ENCODE measurements around the gene TSR3.

TSR3 gene

DNA sequence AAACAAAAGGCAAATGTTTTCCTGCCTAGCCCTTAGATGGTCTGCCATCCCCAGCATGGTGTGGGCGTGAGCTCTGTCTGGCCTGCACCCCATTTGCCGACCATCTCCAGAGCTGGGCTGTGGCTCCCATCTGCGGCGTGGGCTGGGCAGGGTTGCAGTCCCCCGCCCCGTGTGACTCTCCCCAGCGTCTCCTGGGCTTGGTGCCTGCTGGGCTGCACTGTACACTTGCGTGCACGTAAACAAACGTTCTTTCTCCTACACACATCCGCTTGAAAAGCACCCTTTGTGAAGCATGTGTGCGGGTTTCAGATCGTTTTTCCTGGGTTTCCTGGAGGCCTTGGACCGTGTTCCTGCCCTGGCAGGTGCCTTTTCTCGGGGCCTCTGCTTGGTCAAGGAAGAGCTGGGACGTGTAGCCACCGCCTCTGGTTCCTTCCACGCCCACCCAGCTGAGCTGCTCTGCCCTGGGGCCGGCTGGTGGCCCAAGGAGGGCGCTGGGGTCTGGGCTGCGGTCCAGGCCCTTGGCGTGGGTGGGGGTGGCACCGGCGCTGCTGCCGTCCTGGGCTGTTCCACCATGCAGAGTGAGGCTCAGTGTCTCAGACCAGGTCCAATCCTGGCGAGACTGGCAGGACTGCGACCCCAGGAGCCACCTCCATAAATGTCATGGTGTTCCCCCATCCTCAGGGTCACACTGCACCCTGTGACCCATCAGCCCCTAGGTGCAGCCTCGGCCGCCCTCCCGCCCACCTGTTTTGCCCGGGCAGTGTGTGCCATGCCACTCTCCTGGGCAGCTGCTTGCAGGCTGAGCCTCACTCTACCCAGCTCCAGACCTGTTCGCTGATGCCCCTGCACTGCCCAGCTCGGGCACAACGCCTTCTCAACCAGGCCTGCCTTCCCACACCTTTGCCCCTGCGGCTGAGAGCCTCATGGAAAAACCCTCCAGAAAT, 28.1 kb downstream of the TSR3 start:
- no peaks in the 10 kb centered on the region for H3K79me2 ChIP-seq (ENCODE audit: insufficient read depth, low read length)
- H3F3A ChIP-seq (ENCODE audit: low read depth) = no peaks in the 10 kb centered on the region

DNA sequence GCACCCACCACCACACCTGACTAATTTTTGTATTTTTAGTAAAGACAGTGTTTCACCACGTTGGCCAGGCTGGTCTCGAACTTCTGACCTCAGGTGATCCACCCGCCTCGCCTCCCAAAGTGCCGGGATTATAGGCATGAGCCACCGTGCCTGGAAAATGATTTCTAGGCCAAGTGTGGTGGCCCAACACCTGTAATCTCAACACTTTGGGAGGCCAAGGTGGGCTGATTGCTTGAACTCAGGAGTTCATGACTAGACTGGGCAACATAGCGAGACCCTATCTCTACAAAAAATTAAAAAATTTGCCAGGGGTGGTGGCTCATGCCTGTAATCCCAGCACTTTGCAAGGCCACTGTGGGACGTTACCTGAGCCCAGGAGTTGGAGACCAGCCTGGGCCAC, 29.3 kb downstream of the TSR3 start:
- H3K4me3 ChIP-seq (ENCODE audit: low read length, poor library complexity, severe bottlenecking) = no peak overlapping the region
- TF ChIP-seq, protein P1, sequence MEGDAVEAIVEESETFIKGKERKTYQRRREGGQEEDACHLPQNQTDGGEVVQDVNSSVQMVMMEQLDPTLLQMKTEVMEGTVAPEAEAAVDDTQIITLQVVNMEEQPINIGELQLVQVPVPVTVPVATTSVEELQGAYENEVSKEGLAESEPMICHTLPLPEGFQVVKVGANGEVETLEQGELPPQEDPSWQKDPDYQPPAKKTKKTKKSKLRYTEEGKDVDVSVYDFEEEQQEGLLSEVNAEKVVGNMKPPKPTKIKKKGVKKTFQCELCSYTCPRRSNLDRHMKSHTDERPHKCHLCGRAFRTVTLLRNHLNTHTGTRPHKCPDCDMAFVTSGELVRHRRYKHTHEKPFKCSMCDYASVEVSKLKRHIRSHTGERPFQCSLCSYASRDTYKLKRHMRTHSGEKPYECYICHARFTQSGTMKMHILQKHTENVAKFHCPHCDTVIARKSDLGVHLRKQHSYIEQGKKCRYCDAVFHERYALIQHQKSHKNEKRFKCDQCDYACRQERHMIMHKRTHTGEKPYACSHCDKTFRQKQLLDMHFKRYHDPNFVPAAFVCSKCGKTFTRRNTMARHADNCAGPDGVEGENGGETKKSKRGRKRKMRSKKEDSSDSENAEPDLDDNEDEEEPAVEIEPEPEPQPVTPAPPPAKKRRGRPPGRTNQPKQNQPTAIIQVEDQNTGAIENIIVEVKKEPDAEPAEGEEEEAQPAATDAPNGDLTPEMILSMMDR (conservative IDR thresholded peaks at IDR 0.05; ENCODE audit: low read length) = no peak
- no peak for TF ChIP-seq EZH2phosphoT487 (IDR thresholded peaks at IDR 0.05; ENCODE audit: borderline replicate concordance)
- no peaks in the 10 kb centered on the region for H3K9me2 ChIP-seq (replicated peaks; ENCODE audit: low read depth, low read length)
- H3F3A ChIP-seq (ENCODE audit: low read depth) = no peaks in the 10 kb centered on the region
- no peaks in the 10 kb centered on the region for H3K79me2 ChIP-seq (ENCODE audit: insufficient read depth, low read length)
- H3K4me1 ChIP-seq (ENCODE audit: insufficient read depth, low read length, poor library complexity, severe bottlenecking) = no peaks in the 10 kb centered on the region
- peaks cover 23% of the 10 kb centered on the region; the same call in 1 of the 2 replicates for H3K36me3 ChIP-seq (ENCODE audit: insufficient read depth, low read length)
- H3K4me2 ChIP-seq (ENCODE audit: low read depth, low read length, poor library complexity, severe bottlenecking) = no peak overlapping the region
- no peaks in the 10 kb centered on the region for H4K20me1 ChIP-seq (ENCODE audit: insufficient read depth, low read length, poor library complexity, severe bottlenecking)
- no peaks in the 10 kb centered on the region for H3K9me3 ChIP-seq (ENCODE audit: insufficient read depth, low read depth, low read length)
- no peaks in the 10 kb centered on the region for H3K27me3 ChIP-seq (ENCODE audit: insufficient read depth, low read length, poor library complexity, severe bottlenecking)
- H2AFZ ChIP-seq (ENCODE audit: low read length) = no peak overlapping the region
- H3K9ac ChIP-seq (ENCODE audit: low read depth, low read length, poor library complexity, severe bottlenecking) = no peak overlapping the region

More for the DNA sequence above, 28.1 kb downstream of the TSR3 start:
- Histone ChIP-seq H3K9me2 (replicated peaks; ENCODE audit: low read depth, low read length) (no peaks in the 10 kb centered on the region), H4K20me1 (ENCODE audit: insufficient read depth, low read length, poor library complexity, severe bottlenecking) (no peaks in the 10 kb centered on the region), H3K36me3 (ENCODE audit: insufficient read depth, low read length) (peaks cover 15% of the 10 kb centered on the region; the same call in 1 of the 2 replicates), H3K4me1 (ENCODE audit: insufficient read depth, low read length, poor library complexity, severe bottlenecking) (no peaks in the 10 kb centered on the region), H2AFZ (ENCODE audit: low read length) (no peak overlapping the region), H3K4me3 (ENCODE audit: low read length, poor library complexity, severe bottlenecking) (no peak overlapping the region), H3K9me3 (ENCODE audit: insufficient read depth, low read depth, low read length) (no peaks in the 10 kb centered on the region), H3K9ac (ENCODE audit: low read depth, low read length, poor library complexity, severe bottlenecking) (no peak overlapping the region), H3K27me3 (ENCODE audit: insufficient read depth, low read length, poor library complexity, severe bottlenecking) (no peaks in the 10 kb centered on the region), H3K4me2 (ENCODE audit: low read depth, low read length, poor library complexity, severe bottlenecking) (no peak overlapping the region)
- TF ChIP-seq, protein P1 (conservative IDR thresholded peaks at IDR 0.05; ENCODE audit: low read length) = no peak
- TF ChIP-seq EZH2phosphoT487 (IDR thresholded peaks at IDR 0.05; ENCODE audit: borderline replicate concordance) = no peak

DNA sequence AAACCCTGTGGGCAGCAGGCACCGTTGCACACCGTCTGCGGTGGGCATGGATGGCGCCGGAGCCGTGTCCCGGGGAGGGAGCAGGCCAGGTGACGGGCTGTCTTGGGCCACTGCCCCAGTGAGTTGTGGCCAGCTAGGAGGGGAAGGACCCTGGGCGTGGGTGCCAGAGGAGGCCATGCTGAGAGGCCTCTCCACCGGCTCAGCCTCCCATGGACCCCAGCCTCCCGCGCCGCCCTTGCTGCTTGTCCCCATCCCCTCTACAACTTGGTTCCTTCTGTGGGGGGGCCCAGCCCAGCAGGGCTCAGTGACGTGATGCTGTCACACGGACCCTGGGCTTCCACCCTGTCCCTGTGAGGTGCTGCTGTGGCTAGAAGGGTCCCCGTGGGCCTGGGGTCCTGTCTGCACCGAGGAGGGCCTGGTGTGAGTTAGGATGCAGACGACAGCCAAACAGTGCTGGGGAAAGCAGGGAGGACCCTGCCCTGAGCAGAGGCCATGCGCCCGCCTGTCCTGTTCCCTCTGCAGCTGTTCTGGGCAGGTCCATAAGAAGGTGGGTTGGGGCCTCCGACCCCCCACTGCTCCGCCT, 30.9 kb downstream of the TSR3 start:
- Histone ChIP-seq H3K9me2 (replicated peaks; ENCODE audit: low read depth, low read length) (no peaks in the 10 kb centered on the region), H2AFZ (ENCODE audit: low read length) (no peak overlapping the region), H3F3A (ENCODE audit: low read depth) (no peaks in the 10 kb centered on the region), H3K4me1 (ENCODE audit: insufficient read depth, low read length, poor library complexity, severe bottlenecking) (no peaks in the 10 kb centered on the region), H3K4me2 (ENCODE audit: low read depth, low read length, poor library complexity, severe bottlenecking) (no peak overlapping the region), H3K9ac (ENCODE audit: low read depth, low read length, poor library complexity, severe bottlenecking) (no peak overlapping the region), H3K36me3 (ENCODE audit: insufficient read depth, low read length) (peaks cover 39% of the 10 kb centered on the region; the same call in 1 of the 2 replicates), H4K20me1 (ENCODE audit: insufficient read depth, low read length, poor library complexity, severe bottlenecking) (peaks cover 4% of the 10 kb centered on the region), H3K27me3 (ENCODE audit: insufficient read depth, low read length, poor library complexity, severe bottlenecking) (no peaks in the 10 kb centered on the region), H3K4me3 (ENCODE audit: low read length, poor library complexity, severe bottlenecking) (no peak overlapping the region), H3K9me3 (ENCODE audit: insufficient read depth, low read depth, low read length) (no peaks in the 10 kb centered on the region), H3K79me2 (ENCODE audit: insufficient read depth, low read length) (no peaks in the 10 kb centered on the region)
- TF ChIP-seq, protein P1 (conservative IDR thresholded peaks at IDR 0.05; ENCODE audit: low read length) = no peak

Measured in Loucy (cell line).